PC-9 (cell line): ENCODE data around the gene ZFR.

Experiments used
- CTCF ChIP-seq: fragments of 200-600 bp; sonication (generic); conservative IDR thresholded peaks from 2 replicates; pipeline ENCODE4 v1.6.1; 2017; ENCODE audit warnings: mixed run types, antibody characterized with exemption, mild to moderate bottlenecking, moderate library complexity
- EZH2 ChIP-seq: fragments of 200-600 bp; sonication (generic); IDR thresholded peaks from 2 replicates; pipeline ENCODE4 v1.8.0; 2017; ENCODE audit warnings: antibody characterized with exemption, low read depth

- TF ChIP-seq CTCF (no peak), EZH2 (no peak)
Measured at GRCh38 chr5:32475334-32476097, 31.0 kb upstream of the ZFR start.
